Testis (tissue), 3 donors: ENCODE results near the gene ICAM1. TPM values are rescaled to one million over a fixed set of nuclear protein-coding genes. Genes with fewer than 3 reads are reported as not detected.

Source experiments
- DNase-seq: peaks from one replicate; pipeline ENCODE4 v3.0.0-alpha.2; 2019
- H3K27ac ChIP-seq, 2 donors: fragments of 200-600 bp; sonication (generic); one replicate each; pipeline ENCODE4 v1.5.1; 2019
- H3K27me3 ChIP-seq: fragments of 200-600 bp; sonication (generic); one replicate; pipeline ENCODE4 v1.5.1; 2019
- H3K36me3 ChIP-seq: fragments of 200-600 bp; sonication (generic); one replicate; pipeline ENCODE4 v1.5.1; 2017; ENCODE audit warnings: low read depth; ENCODE audit errors: missing control alignments
- H3K4me1 ChIP-seq: fragments of 200-600 bp; sonication (generic); one replicate; pipeline ENCODE4 v1.5.1; 2019
- H3K4me3 ChIP-seq, 2 donors: fragments of 200-600 bp; sonication (generic); one replicate each; pipeline ENCODE4 v1.5.1; 2017 to 2019
- H3K9me3 ChIP-seq: fragments of 200-600 bp; sonication (generic); one replicate; pipeline ENCODE4 v1.5.1; 2017
- CTCF ChIP-seq, 3 experiments: fragments of 450-650 bp in 2 of 3; fragments of 200-600 bp in 1 of 3; sonication (generic) in 1 of 3; IDR thresholded peaks; one replicate each; pipeline ENCODE4 v1.5.1; 2016 to 2019; ENCODE audit warnings: antibody characterized with exemption in 3 of 3, mild to moderate bottlenecking in 2 of 3, moderate library complexity in 1 of 3
- POLR2A ChIP-seq: fragments of 450-650 bp; IDR thresholded peaks from one replicate; pipeline ENCODE4 v1.6.1; 2017; ENCODE audit warnings: antibody characterized with exemption, mild to moderate bottlenecking, moderate library complexity
- WGBS, 2 donors: methylation state at CpG; one replicate each; pipeline ENCODE4 v1.1.5; 2018; 5-methylcytosine and 5-hydroxymethylcytosine counted together
- intact Hi-C: fragments of 100-400 bp; cut with DNase I; formaldehyde crosslinking; loops from one replicate; pipeline ENCODE4 v1.15.1; 2023; ENCODE audit warnings: low total_unique reads
- polyA plus RNA-seq: library from polyadenylated mRNA; stranded (reverse); fragments of 350-450 nt; fragmentation: Illumina TruSeq; extraction: RNeasy Lipid Tissue Mini Kit (QIAGEN cat#74804); gene quantifications from one replicate; pipeline ENCODE4 v1.2.3, GENCODE V29; 2014; ENCODE audit warnings: low read depth, low replicate concordance; ENCODE audit not compliant: insufficient read depth
- total RNA-seq, 2 donors: library from RNA; depleted of rRNA; stranded (reverse); fragments of >200 nt; gene quantifications; one replicate each; pipeline ENCODE4 v1.2.3, GENCODE V29; 2016

Gene ICAM1
- total and polyA plus RNA-seq, 3 donors from 2014 or later: 10.1 to 18.0 (median 14.3) TPM

DNA sequence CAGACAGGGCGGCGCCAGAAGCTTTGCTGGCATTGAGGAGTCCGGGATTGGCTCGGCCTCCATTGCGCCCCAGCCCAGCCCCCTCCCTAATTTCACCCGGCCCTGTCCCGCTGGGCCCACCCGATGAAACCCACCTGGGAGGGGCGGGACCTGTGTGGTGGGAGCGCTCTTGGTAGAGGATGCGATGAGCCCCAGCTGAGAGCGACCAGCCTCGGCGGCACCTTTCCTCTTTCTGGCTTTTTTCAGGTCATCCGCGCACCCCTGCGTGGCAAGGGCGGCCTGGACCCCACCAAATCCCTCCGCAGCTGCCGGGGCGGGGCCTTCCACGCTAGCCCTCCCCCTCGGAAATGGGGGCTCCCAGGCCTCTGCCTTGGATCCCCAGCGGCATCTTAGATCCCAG, 38.5 kb downstream of the ICAM1 start, which contains the start of gene ZGLP1:
TSS of gene ZGLP1 (minus strand) at position 393 of the 400 bp plus-strand sequence.
- peak within 1 kb of the TSS; percentile 1 to 48 for H3K4me3 ChIP-seq
- intact Hi-C loops: no loop called here
- no peak within 1 kb of the TSS for H3K27ac ChIP-seq
- no peaks in the 10 kb centered on the region for H3K36me3 ChIP-seq
- no peaks in the 10 kb centered on the region for H3K27me3 ChIP-seq
- H3K9me3 ChIP-seq: no peaks in the 10 kb centered on the region
- H3K4me1 ChIP-seq: no peaks in the 10 kb centered on the region
- TF ChIP-seq POLR2A (no peak), CTCF (IDR thresholded peaks at IDR 0.05) (no peak)
- WGBS, 2 donors: 65 to 81% methylated on average over 12 to 24 of the region's 24 CpGs
- no peak for DNase-seq

DNA sequence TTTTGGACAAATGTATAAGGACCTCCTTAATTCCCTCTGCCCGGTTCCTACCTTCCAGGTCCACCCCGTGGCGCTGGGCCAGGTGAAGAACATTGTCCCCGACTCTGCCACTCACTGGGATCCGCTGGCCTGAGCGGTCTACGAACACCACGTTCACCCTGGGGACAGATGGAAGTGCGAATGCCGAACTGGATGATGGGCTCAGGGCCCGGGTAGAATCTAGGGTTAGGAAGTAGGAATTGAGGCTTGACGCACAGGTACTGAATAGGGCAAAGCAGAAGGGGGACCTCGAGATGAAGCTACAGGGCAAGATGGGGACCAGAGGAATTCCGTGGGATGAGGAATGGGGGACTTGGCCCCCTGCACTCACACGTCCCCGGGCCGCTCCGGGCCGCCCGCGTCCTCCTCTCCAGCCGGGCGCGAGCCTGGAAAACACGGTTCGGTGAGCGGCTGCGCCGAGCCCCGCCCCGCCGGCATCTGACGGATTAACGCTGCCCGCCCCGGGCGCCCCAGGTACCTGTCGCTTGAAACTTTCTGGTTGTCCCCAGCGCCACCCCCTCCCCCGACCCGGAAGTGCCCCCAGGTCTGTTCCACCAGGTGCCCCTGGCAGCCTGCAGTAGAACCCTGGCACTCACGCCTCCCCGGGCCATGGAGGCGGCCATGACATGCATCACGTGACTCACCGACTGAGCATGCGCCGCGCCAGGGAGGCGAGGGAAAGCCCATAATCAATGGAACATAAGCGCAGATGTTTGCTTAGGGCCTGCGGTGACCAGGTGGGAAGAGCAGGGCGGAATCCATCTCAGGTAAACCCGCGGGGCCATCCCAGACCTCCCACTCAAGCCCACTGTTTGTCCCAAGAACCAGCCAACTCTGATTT, 44.7 kb downstream of the ICAM1 start, which contains the start of gene FDX2:
TSS of gene FDX2 (minus strand) at position 681 of the 880 bp plus-strand sequence. CDS start at position 662, 19 bp downstream.
- intact Hi-C loops: loop anchor here (5.0 kb wide), 1 partner anchor 43 kb away; the partner anchor contains the start of gene ICAM1
- H3K9me3 ChIP-seq: no peaks in the 10 kb centered on the region
- no peaks in the 10 kb centered on the region for H3K36me3 ChIP-seq
- H3K27me3 ChIP-seq: no peaks in the 10 kb centered on the region
- peaks cover 14% of the 10 kb centered on the region for H3K4me1 ChIP-seq
- peak; percentile 92 for DNase-seq
- WGBS, 2 donors: 1% methylated on average over 41 to 55 of the region's 55 CpGs
- peak within 1 kb of the TSS; percentile 70 to 76 for H3K27ac ChIP-seq
- no peak for TF ChIP-seq POLR2A
- peak in 1 of 3 experiments; percentile 16 for TF ChIP-seq CTCF (IDR thresholded peaks at IDR 0.05)
- H3K4me3 ChIP-seq: peak within 1 kb of the TSS; percentile 71 to 96

DNA sequence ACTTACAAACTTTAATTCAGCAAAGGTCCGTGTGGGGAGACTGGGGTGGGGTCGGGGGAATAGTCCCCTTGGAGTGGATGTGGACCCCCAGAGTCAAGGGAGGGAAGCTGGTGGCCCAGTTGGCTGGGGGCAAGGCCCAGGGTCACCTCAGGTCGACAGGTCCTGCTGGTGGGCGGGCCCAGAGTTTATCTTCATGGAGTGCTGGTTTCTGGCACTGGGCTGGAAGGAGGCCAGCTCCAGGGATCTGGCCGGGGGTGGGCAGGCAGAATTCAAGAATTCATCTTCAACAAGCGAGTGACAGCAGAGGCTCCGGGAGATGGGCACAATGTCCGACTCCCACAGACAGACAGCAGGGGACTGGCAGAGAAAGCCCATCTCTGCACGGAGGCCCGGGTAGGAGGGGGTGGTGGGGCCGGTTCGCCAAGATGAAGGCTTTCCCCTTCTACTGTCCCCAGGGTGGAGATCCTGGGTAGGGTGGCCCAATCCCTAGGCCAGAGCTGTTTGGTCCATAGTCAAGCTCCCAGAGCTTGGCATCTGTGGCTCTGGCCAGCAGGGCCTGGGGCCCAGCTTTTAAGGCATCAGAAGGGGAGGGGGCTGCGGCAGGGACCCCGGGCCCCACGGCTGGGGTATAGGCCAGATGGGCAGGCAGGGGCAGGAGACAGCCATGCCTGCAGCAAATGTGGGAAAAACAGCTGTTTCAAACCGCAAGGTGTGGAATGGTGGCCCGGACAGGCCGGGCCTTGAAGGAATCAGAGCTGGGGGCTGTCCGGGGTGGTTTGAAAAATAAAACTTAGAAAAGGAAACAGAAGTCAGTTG, 45.5 kb downstream of the ICAM1 start:
- 37 to 55% methylated on average over 14 to 19 of the region's 19 CpGs for WGBS, 2 donors
- Histone ChIP-seq H3K27ac (peak overlapping the region in 1 of 2 donors; percentile 76), H3K4me3 (peak overlapping the region in 1 of 2 donors; percentile 96), H3K4me1 (peaks cover 14% of the 10 kb centered on the region), H3K36me3 (no peaks in the 10 kb centered on the region), H3K9me3 (no peaks in the 10 kb centered on the region), H3K27me3 (no peaks in the 10 kb centered on the region)
- intact Hi-C loops: loop anchor here (5.0 kb wide), 1 partner anchor 44 kb away; the partner anchor contains the start of gene ICAM1
- peak; percentile 51 for DNase-seq
- TF ChIP-seq POLR2A (no peak), CTCF (IDR thresholded peaks at IDR 0.05) (no peak)

GRCh38 chr19:10317045-10317856, 46.3 kb downstream of the ICAM1 start:
- WGBS, 2 donors: 66 to 76% methylated on average over 17 to 29 of the region's 29 CpGs
- intact Hi-C loops: loop anchor here (5.0 kb wide), 1 partner anchor 45 kb away; the partner anchor contains the start of gene ICAM1
- H3K9me3 ChIP-seq: no peaks in the 10 kb centered on the region
- H3K4me1 ChIP-seq: peaks cover 14% of the 10 kb centered on the region
- no peak for TF ChIP-seq POLR2A
- no peak overlapping the region for H3K4me3 ChIP-seq
- H3K36me3 ChIP-seq: no peaks in the 10 kb centered on the region
- no peak overlapping the region for H3K27ac ChIP-seq
- DNase-seq: no peak
- H3K27me3 ChIP-seq: no peaks in the 10 kb centered on the region
